GM18508 (cell line): Measurements from ENCODE around the gene CD300E.

Source experiments
- ATAC-seq: cut with Tn5 transposase; IDR thresholded peaks from one replicate; pipeline ENCODE4 v1.9.1; 2021; ENCODE audit warnings: moderate number of reproducible peaks; ENCODE audit not compliant: insufficient read depth, unreplicated experiment

CD300E gene

GRCh38 chr17:74569020-74570003, 54.2 kb downstream of the CD300E start:
- ATAC-seq, result no peak

GRCh38 chr17:74568106-74568873, 55.2 kb downstream of the CD300E start:
- no peak for ATAC-seq

GRCh38 chr17:74567397-74567796, 56.1 kb downstream of the CD300E start, which contains the start of gene CD300H:
TSS of gene CD300H (minus strand) at chr17:74567509.
- ATAC-seq, result no peak

- no peak for ATAC-seq
Observed at GRCh38 chr17:74566132-74566753, 57.3 kb downstream of the CD300E start.

- ATAC-seq, result no peak
Observed at GRCh38 chr17:74565126-74565525, 58.4 kb downstream of the CD300E start.

GRCh38 chr17:74563358-74563757, 60.2 kb downstream of the CD300E start:
- no peak for ATAC-seq

- ATAC-seq, result no peak
Observed at GRCh38 chr17:74561586-74561985, 62.0 kb downstream of the CD300E start.
